HepG2 (cell line): ENCODE measurements around the gene SYMPK. TPM values are rescaled to one million over a fixed set of nuclear protein-coding genes. Genes with fewer than 3 reads are reported as not detected.
A peak's percentile ranks its signal among the peaks of the same experiment; 100 is the strongest.

ENCODE experiments used
- ARNTL ChIP-seq: sonication (generic); formaldehyde crosslinking; IDR thresholded peaks from 2 replicates; pipeline ENCODE4 v1.4.0; 2020; ENCODE audit warnings: mild to moderate bottlenecking, missing genetic modification reagents
- GZF1 ChIP-seq: sonication (generic); formaldehyde crosslinking; IDR thresholded peaks from 2 replicates; pipeline ENCODE4 v1.5.1; 2020; ENCODE audit warnings: mild to moderate bottlenecking, missing genetic modification reagents
- JUN ChIP-seq: sonication (generic); formaldehyde crosslinking; IDR thresholded peaks from 2 replicates; pipeline ENCODE4 v1.4.0; 2020; ENCODE audit warnings: mild to moderate bottlenecking, missing genetic modification reagents
- KLF12 ChIP-seq: sonication (generic); formaldehyde crosslinking; IDR thresholded peaks from 2 replicates; pipeline ENCODE4 v1.4.0; 2020; ENCODE audit warnings: missing genetic modification reagents, borderline replicate concordance
- MEF2D ChIP-seq: sonication (generic); formaldehyde crosslinking; IDR thresholded peaks from 2 replicates; pipeline ENCODE4 v1.5.1; 2020; ENCODE audit warnings: mild to moderate bottlenecking, missing genetic modification reagents
- PAX8 ChIP-seq: sonication (generic); formaldehyde crosslinking; IDR thresholded peaks from 2 replicates; pipeline ENCODE4 v1.8.0; 2022; ENCODE audit warnings: mild to moderate bottlenecking, missing genetic modification reagents, borderline replicate concordance
- SMAD9 ChIP-seq: sonication (generic); formaldehyde crosslinking; IDR thresholded peaks from 2 replicates; pipeline ENCODE4 v1.5.1; 2020; ENCODE audit warnings: mild to moderate bottlenecking, missing genetic modification reagents
- SOX13 ChIP-seq, 3 experiments: fragments of 450-650 bp in 1 of 3; sonication (generic) in 1 of 3; formaldehyde crosslinking in 1 of 3; IDR thresholded peaks in 2 of 3; conservative IDR thresholded peaks in 1 of 3; 2 replicates each; pipeline versions ENCODE4 v1.5.0 to v1.6.1; 2016 to 2020; ENCODE audit warnings: antibody characterized with exemption in 1 of 3, mild to moderate bottlenecking in 1 of 3, missing compliant biosample characterization in 1 of 3, missing genetic modification reagents in 1 of 3, moderate library complexity in 1 of 3
- TFAP4 ChIP-seq: sonication (generic); IDR thresholded peaks from 2 replicates; pipeline ENCODE4 v1.6.1; 2016; ENCODE audit warnings: low read depth, borderline replicate concordance
- TOE1 ChIP-seq: sonication (generic); formaldehyde crosslinking; IDR thresholded peaks from 2 replicates; pipeline ENCODE4 v1.4.0; 2020; ENCODE audit warnings: mild to moderate bottlenecking, missing genetic modification reagents
- ZFP36L1 ChIP-seq: sonication (generic); formaldehyde crosslinking; IDR thresholded peaks from 2 replicates; pipeline ENCODE4 v1.8.0; 2022; ENCODE audit warnings: mild to moderate bottlenecking, missing genetic modification reagents, moderate library complexity
- ZFP91 ChIP-seq: sonication (generic); formaldehyde crosslinking; IDR thresholded peaks from 2 replicates; pipeline ENCODE4 v1.9.0; 2022; ENCODE audit warnings: missing genetic modification reagents, mild to moderate bottlenecking, borderline replicate concordance
- ZFYVE20 ChIP-seq: sonication (generic); formaldehyde crosslinking; IDR thresholded peaks from 2 replicates; pipeline ENCODE4 v1.8.0; 2023; ENCODE audit warnings: low read depth, mild to moderate bottlenecking, moderate library complexity, missing genetic modification reagents, borderline replicate concordance
- ZNF143 ChIP-seq: sonication (generic); formaldehyde crosslinking; IDR thresholded peaks from 2 replicates; pipeline ENCODE4 v1.4.0; 2020; ENCODE audit warnings: missing genetic modification reagents
- ZNF234 ChIP-seq: sonication (generic); formaldehyde crosslinking; conservative IDR thresholded peaks from 2 replicates; pipeline ENCODE4 v1.5.1; 2020; ENCODE audit warnings: mild to moderate bottlenecking, missing genetic modification reagents
- ZNF629 ChIP-seq: sonication (generic); formaldehyde crosslinking; conservative IDR thresholded peaks from 2 replicates; pipeline ENCODE4 v1.5.0; 2020; ENCODE audit warnings: missing genetic modification reagents
- ZNF780A ChIP-seq: sonication (generic); formaldehyde crosslinking; IDR thresholded peaks from 2 replicates; pipeline ENCODE4 v1.8.0; 2022; ENCODE audit warnings: mild to moderate bottlenecking, missing genetic modification reagents, moderate library complexity
- ZNF790 ChIP-seq: sonication (generic); formaldehyde crosslinking; IDR thresholded peaks from 2 replicates; pipeline ENCODE4 v1.8.0; 2022; ENCODE audit warnings: missing genetic modification reagents, mild to moderate bottlenecking, borderline replicate concordance
- polyA plus RNA-seq, 8 experiments: library from polyadenylated mRNA; depleted of rRNA in 3 of 8; stranded (reverse) in 7 of 8; unstranded in 1 of 8; fragments of >200 nt; fragmentation: Illumina TruSeq in 4 of 8; extraction: Trizol in 4 of 8; gene quantifications; 2 replicates each; pipeline versions ENCODE4 v1.2.1 to v1.2.3, GENCODE V29; 2011 to 2016; ENCODE audit warnings: low read depth in 4 of 8, missing spikeins in 1 of 8, mixed read lengths in 1 of 8; ENCODE audit not compliant: insufficient read depth in 1 of 8
- total RNA-seq, 5 experiments: library from RNA; depleted of rRNA; stranded (reverse); fragments of >200 nt; fragmentation: Illumina TruSeq; extraction: Trizol; gene quantifications; 2 replicates each; pipeline ENCODE4 v1.2.3, GENCODE V29; 2016; ENCODE audit warnings: low read depth in 1 of 5
- TF ChIP-seq, protein P1 (sequence below): sonication (generic); formaldehyde crosslinking; IDR thresholded peaks from 2 replicates; pipeline ENCODE4 v1.5.0; 2020; ENCODE audit warnings: missing genetic modification reagents, mild to moderate bottlenecking, borderline replicate concordance
- TF ChIP-seq, protein P2 (sequence below): sonication (generic); formaldehyde crosslinking; IDR thresholded peaks from 2 replicates; pipeline ENCODE4 v1.5.0; 2020; ENCODE audit warnings: mild to moderate bottlenecking, missing genetic modification reagents, moderate library complexity
- TF ChIP-seq, protein P3 (sequence below): IDR thresholded peaks from 2 replicates; pipeline ENCODE4 v1.6.1; 2016; ENCODE audit warnings: missing compliant biosample characterization, missing genetic modification reagents, borderline replicate concordance

Gene SYMPK
- total and polyA plus RNA-seq, 2 of the 13 experiments (the other 11 are each of a cell fraction or from before 2014, with no cell fraction given) = 21.9 to 55.7 TPM

DNA sequence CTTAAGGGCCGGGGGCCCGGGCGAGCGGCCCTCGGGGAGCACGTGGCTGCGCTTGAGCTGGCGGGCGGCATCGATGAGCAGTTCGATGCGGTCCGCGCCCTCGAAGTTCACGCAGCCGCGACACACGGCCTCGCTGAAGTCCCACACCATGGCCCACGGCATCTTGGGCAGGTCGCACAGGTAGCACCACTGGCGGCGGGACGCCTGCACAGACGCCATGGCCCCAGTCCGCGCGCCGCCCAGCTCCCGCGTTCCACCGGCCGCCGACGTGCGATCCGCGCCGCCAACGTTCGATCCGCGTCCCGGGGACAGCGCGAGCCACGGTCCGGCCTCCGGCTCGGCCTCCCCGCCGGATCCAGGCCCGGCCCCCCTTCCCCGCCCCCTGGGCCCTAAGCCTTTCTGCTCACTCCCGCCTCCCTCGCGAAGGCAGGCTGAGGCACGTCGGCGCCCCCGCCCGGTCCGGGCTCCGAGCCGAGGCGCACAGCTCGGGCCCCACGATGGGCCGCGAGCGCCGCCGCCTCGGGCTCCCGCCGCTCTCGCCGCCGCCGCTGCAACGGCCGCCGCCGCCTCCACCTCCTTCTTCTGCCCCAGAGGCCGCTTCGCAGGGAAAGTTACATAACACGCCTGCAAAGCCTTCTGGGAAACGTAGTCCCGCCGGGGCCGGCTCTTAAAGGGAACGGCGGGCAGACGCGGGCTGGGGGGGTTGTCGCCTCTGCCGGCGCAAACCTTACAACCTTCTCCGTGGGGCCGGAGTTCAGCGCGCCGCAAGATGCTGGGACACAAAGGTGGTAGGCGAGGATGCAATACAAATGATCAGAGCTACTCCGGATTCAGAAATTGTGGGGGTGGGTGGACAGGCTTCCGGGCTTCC, 22.8 kb upstream of the SYMPK start, which contains the start of gene IRF2BP1 (continued):
- TF ChIP-seq, protein P1, sequence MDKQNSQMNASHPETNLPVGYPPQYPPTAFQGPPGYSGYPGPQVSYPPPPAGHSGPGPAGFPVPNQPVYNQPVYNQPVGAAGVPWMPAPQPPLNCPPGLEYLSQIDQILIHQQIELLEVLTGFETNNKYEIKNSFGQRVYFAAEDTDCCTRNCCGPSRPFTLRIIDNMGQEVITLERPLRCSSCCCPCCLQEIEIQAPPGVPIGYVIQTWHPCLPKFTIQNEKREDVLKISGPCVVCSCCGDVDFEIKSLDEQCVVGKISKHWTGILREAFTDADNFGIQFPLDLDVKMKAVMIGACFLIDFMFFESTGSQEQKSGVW (CRISPR knock-in tag) = 0 out of 2 replicates have a peak, but pooled peaks have one; percentile 31
- TF ChIP-seq, protein P2, sequence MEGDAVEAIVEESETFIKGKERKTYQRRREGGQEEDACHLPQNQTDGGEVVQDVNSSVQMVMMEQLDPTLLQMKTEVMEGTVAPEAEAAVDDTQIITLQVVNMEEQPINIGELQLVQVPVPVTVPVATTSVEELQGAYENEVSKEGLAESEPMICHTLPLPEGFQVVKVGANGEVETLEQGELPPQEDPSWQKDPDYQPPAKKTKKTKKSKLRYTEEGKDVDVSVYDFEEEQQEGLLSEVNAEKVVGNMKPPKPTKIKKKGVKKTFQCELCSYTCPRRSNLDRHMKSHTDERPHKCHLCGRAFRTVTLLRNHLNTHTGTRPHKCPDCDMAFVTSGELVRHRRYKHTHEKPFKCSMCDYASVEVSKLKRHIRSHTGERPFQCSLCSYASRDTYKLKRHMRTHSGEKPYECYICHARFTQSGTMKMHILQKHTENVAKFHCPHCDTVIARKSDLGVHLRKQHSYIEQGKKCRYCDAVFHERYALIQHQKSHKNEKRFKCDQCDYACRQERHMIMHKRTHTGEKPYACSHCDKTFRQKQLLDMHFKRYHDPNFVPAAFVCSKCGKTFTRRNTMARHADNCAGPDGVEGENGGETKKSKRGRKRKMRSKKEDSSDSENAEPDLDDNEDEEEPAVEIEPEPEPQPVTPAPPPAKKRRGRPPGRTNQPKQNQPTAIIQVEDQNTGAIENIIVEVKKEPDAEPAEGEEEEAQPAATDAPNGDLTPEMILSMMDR (CRISPR knock-in tag) = peak; percentile 34; the same call in 1 of the 2 replicates
- no peak for TF ChIP-seq ZNF629 (CRISPR knock-in tag)
- TF ChIP-seq ZNF790 (CRISPR knock-in tag) = no peak
- TF ChIP-seq ZNF143 (CRISPR knock-in tag) = peak; percentile 89
- TF ChIP-seq, protein P3, sequence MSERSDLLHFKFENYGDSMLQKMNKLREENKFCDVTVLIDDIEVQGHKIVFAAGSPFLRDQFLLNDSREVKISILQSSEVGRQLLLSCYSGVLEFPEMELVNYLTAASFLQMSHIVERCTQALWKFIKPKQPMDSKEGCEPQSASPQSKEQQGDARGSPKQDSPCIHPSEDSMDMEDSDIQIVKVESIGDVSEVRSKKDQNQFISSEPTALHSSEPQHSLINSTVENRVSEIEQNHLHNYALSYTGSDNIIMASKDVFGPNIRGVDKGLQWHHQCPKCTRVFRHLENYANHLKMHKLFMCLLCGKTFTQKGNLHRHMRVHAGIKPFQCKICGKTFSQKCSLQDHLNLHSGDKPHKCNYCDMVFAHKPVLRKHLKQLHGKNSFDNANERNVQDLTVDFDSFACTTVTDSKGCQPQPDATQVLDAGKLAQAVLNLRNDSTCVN (CRISPR knock-in tag) = no peak
- no peak for TF ChIP-seq ZFP36L1 (CRISPR knock-in tag)
- TF ChIP-seq TOE1 (CRISPR knock-in tag) = no peak
- no peak; the same call in 1 of the 2 replicates for TF ChIP-seq MEF2D (CRISPR knock-in tag)
- peak; percentile 99 for TF ChIP-seq ZFP91 (CRISPR knock-in tag)
- no peak for TF ChIP-seq ZNF234 (CRISPR knock-in tag)
- TF ChIP-seq ZFYVE20 = no peak
- TF ChIP-seq TFAP4 = no peak
- TF ChIP-seq JUN (CRISPR knock-in tag) = no peak
- TF ChIP-seq KLF12 (CRISPR knock-in tag) = no peak
- no peak for TF ChIP-seq ARNTL (CRISPR knock-in tag)
- TF ChIP-seq SMAD9 (CRISPR knock-in tag) = no peak
- TF ChIP-seq PAX8 (CRISPR knock-in tag) = no peak
- TF ChIP-seq SOX13 (IDR thresholded peaks at IDR 0.05) = no peak
- TF ChIP-seq SOX13 (CRISPR knock-in tag; conservative IDR thresholded peaks at IDR 0.05 in 1 of 2, IDR thresholded peaks at IDR 0.05 in 1 of 2) = peak in 1 of 2 experiments; percentile 9; a peak in 1 of 4 replicates
- no peak for TF ChIP-seq ZNF780A (CRISPR knock-in tag)
- TF ChIP-seq GZF1 = no peak
